ENCODE measurements around the gene ARHGAP30. TPM values are rescaled to one million over a fixed set of nuclear protein-coding genes. Genes with fewer than 3 reads are reported as not detected.
A peak's percentile ranks its signal among the peaks of the same experiment; 100 is the strongest.

Gene ARHGAP30
- total and polyA plus RNA-seq, 4 experiments from 2014 or later = 63.4 to 226 (median 218) TPM

DNA sequence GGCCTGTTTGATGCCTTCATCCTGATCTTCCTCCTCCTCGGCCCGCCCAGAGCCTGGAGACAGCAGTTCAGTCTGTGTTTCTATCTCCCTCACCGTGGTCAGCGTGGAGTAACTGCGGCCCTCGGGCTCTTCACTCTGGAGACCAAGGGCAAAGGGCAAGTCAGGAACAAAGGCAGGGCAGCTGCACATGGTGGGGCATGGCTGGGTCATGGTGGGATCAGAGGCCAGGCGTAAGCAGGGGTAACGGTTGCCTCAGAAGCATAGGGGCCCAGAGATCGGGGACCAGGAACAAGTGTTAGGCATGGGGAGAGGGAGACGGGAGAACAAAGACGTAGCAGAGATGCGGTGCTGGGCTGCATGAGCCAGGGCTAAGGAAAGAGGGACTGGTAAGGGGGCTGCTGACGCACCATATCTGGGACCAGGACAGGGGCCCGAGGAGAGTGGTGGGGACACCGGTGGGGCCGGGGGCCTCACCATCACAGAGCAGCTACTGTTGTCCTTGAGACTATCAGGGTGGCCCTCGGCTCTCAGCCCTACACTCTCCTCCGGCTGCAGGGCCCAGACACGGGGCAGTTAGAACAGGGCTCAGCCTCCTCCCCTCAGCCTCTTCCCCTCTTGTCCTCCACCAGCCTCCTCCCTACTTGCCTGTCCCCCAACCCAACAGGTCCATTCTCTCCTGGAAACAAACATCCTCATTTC is 3.2 kb upstream of the ARHGAP30 start:
- no peaks in the 10 kb centered on the region for H3K27me3 ChIP-seq (ENCODE audit: insufficient read depth, low read length)
- Mint-ChIP-seq H3K27ac (peak overlapping the region in 5 of 7 donors; percentile 3 to 73 (median 42)), H3K36me3 (peaks cover 9 to 16% of the 10 kb centered on the region in 2 donors), H3K4me3 (no peak overlapping the region), H3K4me1 (peaks cover 17 to 46% (median 24%) of the 10 kb centered on the region in 4 donors), H3K27me3 (no peaks in the 10 kb centered on the region), H3K9me3 (no peaks in the 10 kb centered on the region)
- peaks cover 20% of the 10 kb centered on the region for H3K4me1 ChIP-seq (ENCODE audit: insufficient read depth, low read length)
- H3K9me3 ChIP-seq (ENCODE audit: control insufficient read depth in 1 of 2, low read length in 2 of 2) = no peaks in the 10 kb centered on the region
- no peak overlapping the region for H3K27ac ChIP-seq (ENCODE audit: low read depth, low read length)
- ChIA-PET POLR2A (ENCODE audit: partially characterized antibody) (interaction anchor here (10.9 kb wide), 1 partner anchor 28 kb away, joined by 602 read pairs; the partner anchor contains the start of genes TSTD1 and USF1), CTCF (ENCODE audit: partially characterized antibody) (interaction anchor here (1.3 to 10.1 kb wide), 4 partner anchors 23 to 30 kb away, joined by 4 to 171 read pairs (median 82); partner anchors contain the start of genes KLHDC9, TSTD1 and USF1)
- no peak for DNase-seq
- no peak overlapping the region for H3K4me3 ChIP-seq (ENCODE audit: low read length in 2 of 2)
- intact Hi-C loops (cut with micrococcal nuclease) = no loop called here
- H3K36me3 ChIP-seq (ENCODE audit: insufficient read depth, low read length) = no peaks in the 10 kb centered on the region

GRCh38 chr1:161071886-161072371 is 2.2 kb upstream of the ARHGAP30 start:
- Mint-ChIP-seq H3K4me3 (peak overlapping the region in 1 of 8 donors; percentile 17), H3K9me3 (no peaks in the 10 kb centered on the region), H3K27ac (peak overlapping the region in 6 of 7 donors; percentile 68 to 92 (median 72)), H3K27me3 (no peaks in the 10 kb centered on the region), H3K4me1 (peaks cover 24 to 56% (median 33%) of the 10 kb centered on the region in 4 donors), H3K36me3 (peaks cover 17 to 19% of the 10 kb centered on the region in 2 donors)
- POLR2A ChIA-PET (ENCODE audit: partially characterized antibody) = interaction anchor here (1.0 to 10.9 kb wide), 4 partner anchors 12 to 235 kb away, joined by 3 to 602 read pairs (median 78); partner anchors contain the start of genes KLHDC9, TSTD1 and USF1
- CTCF ChIA-PET (ENCODE audit: partially characterized antibody) = interaction anchor here (1.4 to 10.1 kb wide), 7 partner anchors 13 to 310 kb away, joined by 3 to 171 read pairs (median 7); partner anchors contain the start of genes KLHDC9, TSTD1 and USF1
- intact Hi-C loops (cut with micrococcal nuclease) = no loop called here
- Histone ChIP-seq H3K27ac (ENCODE audit: low read depth, low read length) (no peak overlapping the region), H3K4me1 (ENCODE audit: insufficient read depth, low read length) (peaks cover 30% of the 10 kb centered on the region), H3K36me3 (ENCODE audit: insufficient read depth, low read length) (no peaks in the 10 kb centered on the region), H3K4me3 (ENCODE audit: low read length in 2 of 2) (no peak overlapping the region), H3K27me3 (ENCODE audit: insufficient read depth, low read length) (no peaks in the 10 kb centered on the region), H3K9me3 (ENCODE audit: control insufficient read depth in 1 of 2, low read length in 2 of 2) (no peaks in the 10 kb centered on the region)
- peak in 4 of 5 donors; percentile 35 to 39 (median 37) for DNase-seq

DNA sequence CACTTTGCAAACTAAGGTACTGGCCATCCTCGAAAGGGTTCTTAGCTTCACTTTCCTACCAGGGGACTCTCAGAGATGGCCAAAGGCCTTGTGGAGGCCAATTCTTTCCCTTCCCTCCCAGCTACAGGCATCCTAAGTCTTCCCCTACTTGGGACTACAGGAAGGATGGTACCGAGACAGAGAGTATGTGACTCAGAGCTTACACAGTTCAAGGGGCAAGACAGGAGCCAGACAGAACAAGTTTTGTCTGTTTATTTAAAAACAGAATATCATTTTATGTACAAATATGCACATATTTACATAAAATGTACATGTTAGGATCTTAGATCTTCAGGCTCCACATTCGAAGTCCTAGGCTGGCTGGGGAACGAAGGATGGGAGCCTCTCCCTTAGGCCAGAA is 1.1 kb upstream of the ARHGAP30 start:
- H3K27me3 Mint-ChIP-seq = no peaks in the 10 kb centered on the region
- H3K4me1 Mint-ChIP-seq = peaks cover 30 to 68% (median 41%) of the 10 kb centered on the region in 4 donors
- peaks cover 22 to 25% of the 10 kb centered on the region in 2 donors for H3K36me3 Mint-ChIP-seq
- peaks cover 42% of the 10 kb centered on the region for H3K4me1 ChIP-seq (ENCODE audit: insufficient read depth, low read length)
- no peaks in the 10 kb centered on the region for H3K9me3 ChIP-seq (ENCODE audit: control insufficient read depth in 1 of 2, low read length in 2 of 2)
- H3K27ac Mint-ChIP-seq = peak overlapping the region; percentile 77 to 100 (median 92)
- no peak for DNase-seq
- H3K4me3 ChIP-seq (ENCODE audit: low read length in 2 of 2) = no peak overlapping the region
- peak overlapping the region; percentile 93 for H3K27ac ChIP-seq (ENCODE audit: low read depth, low read length)
- peak overlapping the region in 1 of 8 donors; percentile 90 for H3K4me3 Mint-ChIP-seq
- ChIA-PET POLR2A (ENCODE audit: partially characterized antibody) (interaction anchor here (1.1 to 10.9 kb wide), 14 partner anchors 9 to 274 kb away, joined by 3 to 602 read pairs (median 18); partner anchors contain the start of genes DEDD, F11R, KLHDC9 and LY9), CTCF (ENCODE audit: partially characterized antibody) (interaction anchor here (0.6 to 10.1 kb wide), 18 partner anchors 11 to 402 kb away, joined by 3 to 171 read pairs (median 4); partner anchors contain the start of genes DEDD, F11R, KLHDC9 and PPOX)
- no peaks in the 10 kb centered on the region for H3K27me3 ChIP-seq (ENCODE audit: insufficient read depth, low read length)
- no peaks in the 10 kb centered on the region for H3K36me3 ChIP-seq (ENCODE audit: insufficient read depth, low read length)
- intact Hi-C loops (cut with micrococcal nuclease) = loop anchor here (1.0 kb wide), 1 partner anchor 27 kb away; no protein-coding TSS in a partner anchor
- H3K9me3 Mint-ChIP-seq = no peaks in the 10 kb centered on the region

GRCh38 chr1:161069241-161069640 is 450 bp downstream of the ARHGAP30 start:
- peak overlapping the region; percentile 92 to 100 (median 99) for H3K27ac Mint-ChIP-seq
- Histone ChIP-seq H3K27ac (ENCODE audit: low read depth, low read length) (peak overlapping the region; percentile 93), H3K36me3 (ENCODE audit: insufficient read depth, low read length) (no peaks in the 10 kb centered on the region), H3K4me3 (ENCODE audit: low read length in 2 of 2) (peak overlapping the region; percentile 80 to 96), H3K27me3 (ENCODE audit: insufficient read depth, low read length) (no peaks in the 10 kb centered on the region), H3K4me1 (ENCODE audit: insufficient read depth, low read length) (peaks cover 55% of the 10 kb centered on the region), H3K9me3 (ENCODE audit: control insufficient read depth in 1 of 2, low read length in 2 of 2) (no peaks in the 10 kb centered on the region)
- no peaks in the 10 kb centered on the region for H3K27me3 Mint-ChIP-seq
- intact Hi-C loops (cut with micrococcal nuclease) = loop anchor here (1.0 to 5.0 kb wide), 6 partner anchors 24 to 727 kb away; partner anchors contain the start of genes COPA, NCSTN, NIT1 and PFDN2
- H3K4me3 Mint-ChIP-seq = peak overlapping the region; percentile 90 to 100 (median 99)
- no peaks in the 10 kb centered on the region for H3K9me3 Mint-ChIP-seq
- POLR2A ChIA-PET (ENCODE audit: partially characterized antibody) = interaction anchor here (0.6 to 10.9 kb wide), 29 partner anchors 9 to 863 kb away, joined by 3 to 602 read pairs (median 5); partner anchors contain the start of genes DEDD, F11R, KLHDC9 and LY9
- peak in 2 of 5 donors; percentile 7 to 31 for DNase-seq
- CTCF ChIA-PET (ENCODE audit: partially characterized antibody) = interaction anchor here (0.9 to 10.1 kb wide), 15 partner anchors 10 to 156 kb away, joined by 3 to 171 read pairs (median 4); partner anchors contain the start of genes DEDD, F11R, KLHDC9 and TOMM40L
- peaks cover 27 to 36% of the 10 kb centered on the region in 2 donors for H3K36me3 Mint-ChIP-seq
- peaks cover 36 to 78% (median 52%) of the 10 kb centered on the region in 4 donors for H3K4me1 Mint-ChIP-seq

DNA sequence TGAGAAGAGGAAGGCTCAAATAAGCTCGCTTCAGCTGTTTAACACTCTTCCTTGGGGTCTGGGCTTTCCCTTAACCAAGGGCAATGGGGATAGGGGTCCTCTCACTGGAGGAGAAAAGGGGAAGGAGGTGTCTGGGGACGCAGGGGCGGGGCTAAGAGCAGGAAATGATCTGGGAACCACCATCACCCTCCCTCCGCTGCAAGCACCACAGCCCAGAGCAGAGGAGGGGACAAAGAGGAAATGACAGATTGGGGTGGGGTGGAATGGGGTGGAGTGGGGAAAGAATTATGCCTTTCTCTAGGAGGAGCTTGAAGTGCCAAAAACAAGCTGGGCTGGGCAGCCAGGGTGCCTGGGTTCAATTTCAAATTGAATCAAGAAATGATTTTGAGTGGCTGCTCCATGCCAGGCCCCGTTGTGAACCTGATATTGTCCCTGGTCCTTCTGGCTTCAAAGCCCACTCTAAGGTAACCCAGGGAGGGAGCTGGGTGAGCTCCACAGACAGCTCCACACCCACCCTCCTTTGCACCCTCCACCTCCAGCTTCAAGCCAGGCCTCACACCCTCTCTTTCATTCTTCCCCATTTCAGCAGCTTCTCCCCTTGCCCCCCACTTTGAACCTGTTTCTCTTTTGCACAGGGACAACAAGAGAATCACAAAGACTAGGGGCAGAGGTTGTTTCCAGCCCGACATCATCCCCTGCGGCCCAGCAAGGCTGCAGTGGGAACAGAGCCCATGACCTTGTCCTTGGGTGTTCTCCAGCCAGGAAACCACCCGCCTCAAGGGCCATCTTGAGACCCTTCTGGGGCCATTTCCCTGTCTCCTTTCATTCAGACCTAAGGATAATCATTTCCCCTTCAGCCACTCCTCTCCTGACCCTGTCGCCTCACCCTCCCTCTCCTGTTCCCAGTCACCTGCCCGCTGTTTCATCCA is 1.1 kb downstream of the ARHGAP30 start:
- Histone ChIP-seq H3K27me3 (ENCODE audit: insufficient read depth, low read length) (no peaks in the 10 kb centered on the region), H3K4me1 (ENCODE audit: insufficient read depth, low read length) (peaks cover 62% of the 10 kb centered on the region), H3K27ac (ENCODE audit: low read depth, low read length) (peak overlapping the region; percentile 93), H3K4me3 (ENCODE audit: low read length in 2 of 2) (peak overlapping the region; percentile 80 to 96), H3K36me3 (ENCODE audit: insufficient read depth, low read length) (no peaks in the 10 kb centered on the region), H3K9me3 (ENCODE audit: control insufficient read depth in 1 of 2, low read length in 2 of 2) (no peaks in the 10 kb centered on the region)
- POLR2A ChIA-PET (ENCODE audit: partially characterized antibody) = interaction anchor here (0.7 to 10.9 kb wide), 20 partner anchors 8 to 231 kb away, joined by 3 to 602 read pairs (median 8); partner anchors contain the start of genes B4GALT3, DEDD, F11R and KLHDC9
- intact Hi-C loops (cut with micrococcal nuclease) = loop anchor here (1.0 to 5.0 kb wide), 6 partner anchors 23 to 726 kb away; partner anchors contain the start of genes COPA, NCSTN, NIT1 and PFDN2
- peaks cover 42 to 81% (median 58%) of the 10 kb centered on the region in 4 donors for H3K4me1 Mint-ChIP-seq
- H3K27me3 Mint-ChIP-seq = no peaks in the 10 kb centered on the region
- H3K36me3 Mint-ChIP-seq = peaks cover 33 to 42% of the 10 kb centered on the region in 2 donors
- DNase-seq = peak; percentile 84 to 93 (median 85)
- CTCF ChIA-PET (ENCODE audit: partially characterized antibody) = interaction anchor here (0.9 to 10.1 kb wide), 13 partner anchors 12 to 97 kb away, joined by 3 to 171 read pairs (median 4); partner anchors contain the start of genes DEDD, F11R, KLHDC9 and PPOX
- no peaks in the 10 kb centered on the region for H3K9me3 Mint-ChIP-seq
- peak overlapping the region; percentile 90 to 100 (median 99) for H3K4me3 Mint-ChIP-seq
- peak overlapping the region; percentile 92 to 100 (median 99) for H3K27ac Mint-ChIP-seq

GRCh38 chr1:161066694-161067093 is 3.0 kb downstream of the ARHGAP30 start:
- H3K36me3 Mint-ChIP-seq = peaks cover 37 to 58% of the 10 kb centered on the region in 2 donors
- intact Hi-C loops (cut with micrococcal nuclease) = loop anchor here (5.0 kb wide), 1 partner anchor 724 kb away; the partner anchor contains the start of genes COPA and NCSTN
- peak overlapping the region; percentile 90 to 100 (median 99) for H3K4me3 Mint-ChIP-seq
- peaks cover 47 to 93% (median 67%) of the 10 kb centered on the region in 4 donors for H3K4me1 Mint-ChIP-seq
- H3K27me3 ChIP-seq (ENCODE audit: insufficient read depth, low read length) = no peaks in the 10 kb centered on the region
- no peaks in the 10 kb centered on the region for H3K9me3 Mint-ChIP-seq
- peak in 3 of 5 donors; percentile 15 to 55 (median 19) for DNase-seq
- peak overlapping the region; percentile 93 for H3K27ac ChIP-seq (ENCODE audit: low read depth, low read length)
- no peaks in the 10 kb centered on the region for H3K27me3 Mint-ChIP-seq
- ChIA-PET CTCF (ENCODE audit: partially characterized antibody) (interaction anchor here (1.3 to 10.1 kb wide), 3 partner anchors 12 to 29 kb away, joined by 4 to 171 read pairs (median 159); partner anchors contain the start of genes KLHDC9, TSTD1 and USF1), POLR2A (ENCODE audit: partially characterized antibody) (interaction anchor here (4.4 to 10.9 kb wide), 3 partner anchors 21 to 51 kb away, joined by 26 to 602 read pairs (median 122); partner anchors contain the start of genes KLHDC9, NIT1, PFDN2 and TSTD1)
- H3K9me3 ChIP-seq (ENCODE audit: control insufficient read depth in 1 of 2, low read length in 2 of 2) = no peaks in the 10 kb centered on the region
- peaks cover 81% of the 10 kb centered on the region for H3K4me1 ChIP-seq (ENCODE audit: insufficient read depth, low read length)
- peak overlapping the region; percentile 92 to 100 (median 99) for H3K27ac Mint-ChIP-seq
- peaks cover 8% of the 10 kb centered on the region for H3K36me3 ChIP-seq (ENCODE audit: insufficient read depth, low read length)
- peak overlapping the region; percentile 21 to 96 for H3K4me3 ChIP-seq (ENCODE audit: low read length in 2 of 2)

Measured in CD4-positive, alpha-beta memory T cell (primary cell).